Endothelial cell (in vitro differentiated cells): ENCODE data around the gene CHRNB2. TPM values are rescaled to one million over a fixed set of nuclear protein-coding genes. Genes with fewer than 3 reads are reported as not detected.
"Not testable (repeated sequence)": the region's sequence is repeated elsewhere in the genome, so short reads cannot be mapped to it uniquely, and the experiment has no call there.

ENCODE experiments used
- DNase-seq: peaks from one replicate; pipeline ENCODE4 v3.0.0; 2021; ENCODE audit warnings: low spot score
- H3K27ac Mint-ChIP-seq: one replicate; pipeline ENCODE4 v1.8.0; 2021; ENCODE audit warnings: mixed read lengths, inconsistent platforms; ENCODE audit not compliant: unreplicated experiment
- H3K27me3 Mint-ChIP-seq: one replicate; pipeline ENCODE4 v1.8.0; 2021; ENCODE audit warnings: mild to moderate bottlenecking, moderate library complexity, mixed read lengths, inconsistent platforms; ENCODE audit not compliant: unreplicated experiment
- H3K36me3 Mint-ChIP-seq: one replicate; pipeline ENCODE4 v1.8.0; 2021; ENCODE audit warnings: mild to moderate bottlenecking, low read depth, mixed read lengths, inconsistent platforms; ENCODE audit not compliant: unreplicated experiment
- H3K4me1 Mint-ChIP-seq: one replicate; pipeline ENCODE4 v1.8.0; 2021; ENCODE audit warnings: mild to moderate bottlenecking, mixed read lengths, inconsistent platforms; ENCODE audit not compliant: unreplicated experiment
- H3K4me3 Mint-ChIP-seq: one replicate; pipeline ENCODE4 v1.8.0; 2021; ENCODE audit warnings: mild to moderate bottlenecking, mixed read lengths, inconsistent platforms; ENCODE audit not compliant: unreplicated experiment
- H3K9me3 Mint-ChIP-seq: one replicate; pipeline ENCODE4 v1.8.0; 2021; ENCODE audit warnings: mixed read lengths, inconsistent platforms; ENCODE audit not compliant: unreplicated experiment
- CTCF ChIP-seq: fragments of 200-600 bp; sonication (generic); IDR thresholded peaks from one replicate; pipeline ENCODE4 v1.5.0; 2021; ENCODE audit warnings: antibody characterized with exemption; ENCODE audit not compliant: unreplicated experiment
- total RNA-seq: library from RNA; stranded (reverse); fragmentation: NEBNext Ultra II Directional; extraction: Animal tissue kit (Norgen Biotek cat#: 25700); gene quantifications from one replicate; pipeline ENCODE4 v1.2.1, GENCODE V29; 2021; ENCODE audit not compliant: unreplicated experiment

Gene CHRNB2
- total RNA-seq, 1 donor from 2014 or later, result 0.44 TPM

- H3K27ac Mint-ChIP-seq, result no peak overlapping the region
- peaks cover 26% of the 10 kb centered on the region for H3K4me1 Mint-ChIP-seq
- no peaks in the 10 kb centered on the region for H3K27me3 Mint-ChIP-seq
- H3K36me3 Mint-ChIP-seq, result peaks cover 41% of the 10 kb centered on the region
- H3K4me3 Mint-ChIP-seq, result no peak overlapping the region
- no peak for DNase-seq
- TF ChIP-seq CTCF, result no peak
- H3K9me3 Mint-ChIP-seq, result no peaks in the 10 kb centered on the region
Measured at GRCh38 chr1:154527192-154527591, 40.4 kb upstream of the CHRNB2 start.

- Mint-ChIP-seq H3K9me3 (no peaks in the 10 kb centered on the region), H3K27me3 (peaks cover 4% of the 10 kb centered on the region), H3K36me3 (peaks cover 36% of the 10 kb centered on the region), H3K4me3 (no peak overlapping the region), H3K27ac (no peak overlapping the region), H3K4me1 (peaks cover 12% of the 10 kb centered on the region)
- TF ChIP-seq CTCF, result no peak
- DNase-seq, result no peak
Measured at GRCh38 chr1:154529308-154529707, 38.3 kb upstream of the CHRNB2 start.

- not testable (repeated sequence) for H3K27ac Mint-ChIP-seq, H3K27me3 Mint-ChIP-seq, DNase-seq, H3K4me3 Mint-ChIP-seq, H3K9me3 Mint-ChIP-seq, H3K4me1 Mint-ChIP-seq
- H3K36me3 Mint-ChIP-seq, result peaks cover 36% of the 10 kb centered on the region
Measured at GRCh38 chr1:154531950-154532349, 35.6 kb upstream of the CHRNB2 start.

- TF ChIP-seq CTCF, result peak; percentile 46
- peaks cover 24% of the 10 kb centered on the region for H3K36me3 Mint-ChIP-seq
- no peaks in the 10 kb centered on the region for H3K4me1 Mint-ChIP-seq
- H3K27me3 Mint-ChIP-seq, result peaks cover 4% of the 10 kb centered on the region
- DNase-seq, result peak; percentile 25
- H3K9me3 Mint-ChIP-seq, result no peaks in the 10 kb centered on the region
- no peak overlapping the region for H3K4me3 Mint-ChIP-seq
- H3K27ac Mint-ChIP-seq, result no peak overlapping the region
Measured at GRCh38 chr1:154533952-154534844, 33.4 kb upstream of the CHRNB2 start.

GRCh38 chr1:154536570-154536969 is 31.0 kb upstream of the CHRNB2 start:
- Mint-ChIP-seq H3K4me3 (no peak overlapping the region), H3K27me3 (peaks cover 9% of the 10 kb centered on the region), H3K9me3 (no peaks in the 10 kb centered on the region), H3K4me1 (peaks cover 16% of the 10 kb centered on the region), H3K27ac (no peak overlapping the region), H3K36me3 (peaks cover 33% of the 10 kb centered on the region)
- TF ChIP-seq CTCF, result no peak
- DNase-seq, result no peak
